ENCODE data around the gene NCCRP1. TPM values are rescaled to one million over a fixed set of nuclear protein-coding genes. Genes with fewer than 3 reads are reported as not detected.

Gene NCCRP1
- total and polyA plus RNA-seq, 2 experiments from 2014 or later, result 2.5 to 7.0 TPM

DNA sequence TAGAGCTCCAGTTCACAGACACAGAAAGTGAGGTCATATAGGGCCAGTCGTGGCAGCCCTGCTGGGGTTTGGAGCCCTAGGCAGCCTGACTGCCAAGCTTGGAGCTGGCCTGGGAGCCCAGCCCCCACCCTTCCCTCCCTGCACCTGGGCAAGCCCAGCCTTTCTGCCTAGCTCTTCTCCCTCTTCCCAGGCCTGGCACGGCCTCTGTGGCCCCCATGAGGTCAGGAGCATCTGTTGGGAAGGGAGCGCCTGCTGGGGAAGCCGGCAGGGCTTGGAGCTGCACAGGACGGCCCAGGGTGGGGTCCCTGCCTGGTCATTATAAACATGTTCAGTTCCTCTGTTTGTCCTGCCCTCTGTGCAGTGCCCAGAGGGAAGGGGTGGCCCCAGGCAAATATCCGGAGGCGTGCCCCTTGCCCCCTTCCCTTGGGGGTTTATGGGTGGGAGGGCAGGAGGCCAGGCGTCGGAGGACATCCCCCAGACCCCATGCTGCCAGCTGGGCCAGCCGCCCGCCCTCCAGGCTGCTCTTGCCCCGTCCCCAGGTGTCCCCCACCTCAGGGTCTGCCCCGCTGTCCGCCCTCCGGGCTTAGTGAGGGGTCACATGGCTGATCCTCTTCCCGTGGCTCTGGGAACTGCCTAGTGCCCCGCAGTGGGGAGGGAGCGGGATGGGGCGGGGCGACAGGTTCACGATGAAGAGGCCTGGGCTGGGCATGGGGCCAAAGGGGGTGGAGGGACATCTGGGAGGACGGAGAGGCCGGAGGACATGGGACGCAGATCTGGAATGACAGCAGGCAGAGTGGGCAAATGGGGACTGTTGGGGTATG is 30.0 kb upstream of the NCCRP1 start:
- no peak overlapping the region for H2AFZ ChIP-seq
- no peaks in the 10 kb centered on the region for H3K9me2 ChIP-seq (replicated peaks; ENCODE audit: insufficient read depth)
- H3K9me3 ChIP-seq (ENCODE audit: low read depth), result no peaks in the 10 kb centered on the region
- DNase-seq (ENCODE audit: low spot score), result peak; percentile 73
- H3K79me2 ChIP-seq, result peaks cover 64% of the 10 kb centered on the region
- WGBS (ENCODE audit: low lambda C conversion rate, missing lambda C conversion rate), result 76% methylated on average over 17 of the region's 24 CpGs
- H4K20me1 ChIP-seq (ENCODE audit: insufficient read depth, poor library complexity, severe bottlenecking), result peaks cover 48% of the 10 kb centered on the region
- peak overlapping the region; percentile 39 for H3K4me2 ChIP-seq
- no peak for TF ChIP-seq EZH2 (IDR thresholded peaks at IDR 0.05; ENCODE audit: borderline replicate concordance)
- TF ChIP-seq, protein P1, sequence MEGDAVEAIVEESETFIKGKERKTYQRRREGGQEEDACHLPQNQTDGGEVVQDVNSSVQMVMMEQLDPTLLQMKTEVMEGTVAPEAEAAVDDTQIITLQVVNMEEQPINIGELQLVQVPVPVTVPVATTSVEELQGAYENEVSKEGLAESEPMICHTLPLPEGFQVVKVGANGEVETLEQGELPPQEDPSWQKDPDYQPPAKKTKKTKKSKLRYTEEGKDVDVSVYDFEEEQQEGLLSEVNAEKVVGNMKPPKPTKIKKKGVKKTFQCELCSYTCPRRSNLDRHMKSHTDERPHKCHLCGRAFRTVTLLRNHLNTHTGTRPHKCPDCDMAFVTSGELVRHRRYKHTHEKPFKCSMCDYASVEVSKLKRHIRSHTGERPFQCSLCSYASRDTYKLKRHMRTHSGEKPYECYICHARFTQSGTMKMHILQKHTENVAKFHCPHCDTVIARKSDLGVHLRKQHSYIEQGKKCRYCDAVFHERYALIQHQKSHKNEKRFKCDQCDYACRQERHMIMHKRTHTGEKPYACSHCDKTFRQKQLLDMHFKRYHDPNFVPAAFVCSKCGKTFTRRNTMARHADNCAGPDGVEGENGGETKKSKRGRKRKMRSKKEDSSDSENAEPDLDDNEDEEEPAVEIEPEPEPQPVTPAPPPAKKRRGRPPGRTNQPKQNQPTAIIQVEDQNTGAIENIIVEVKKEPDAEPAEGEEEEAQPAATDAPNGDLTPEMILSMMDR (IDR thresholded peaks at IDR 0.05; ENCODE audit: poor library complexity), result no peak
- no peak for TF ChIP-seq EZH2phosphoT487 (IDR thresholded peaks at IDR 0.05; ENCODE audit: low read depth, severe bottlenecking, unreplicated experiment)
- H3K27ac ChIP-seq, result peak overlapping the region; percentile 78
- no peaks in the 10 kb centered on the region for H3K36me3 ChIP-seq (replicated peaks; ENCODE audit: insufficient read depth, low read depth)
- no peaks in the 10 kb centered on the region for H3K27me3 ChIP-seq
- peaks cover 21% of the 10 kb centered on the region for H3K4me1 ChIP-seq (ENCODE audit: insufficient read depth)
- H3K4me3 ChIP-seq, result no peak overlapping the region

DNA sequence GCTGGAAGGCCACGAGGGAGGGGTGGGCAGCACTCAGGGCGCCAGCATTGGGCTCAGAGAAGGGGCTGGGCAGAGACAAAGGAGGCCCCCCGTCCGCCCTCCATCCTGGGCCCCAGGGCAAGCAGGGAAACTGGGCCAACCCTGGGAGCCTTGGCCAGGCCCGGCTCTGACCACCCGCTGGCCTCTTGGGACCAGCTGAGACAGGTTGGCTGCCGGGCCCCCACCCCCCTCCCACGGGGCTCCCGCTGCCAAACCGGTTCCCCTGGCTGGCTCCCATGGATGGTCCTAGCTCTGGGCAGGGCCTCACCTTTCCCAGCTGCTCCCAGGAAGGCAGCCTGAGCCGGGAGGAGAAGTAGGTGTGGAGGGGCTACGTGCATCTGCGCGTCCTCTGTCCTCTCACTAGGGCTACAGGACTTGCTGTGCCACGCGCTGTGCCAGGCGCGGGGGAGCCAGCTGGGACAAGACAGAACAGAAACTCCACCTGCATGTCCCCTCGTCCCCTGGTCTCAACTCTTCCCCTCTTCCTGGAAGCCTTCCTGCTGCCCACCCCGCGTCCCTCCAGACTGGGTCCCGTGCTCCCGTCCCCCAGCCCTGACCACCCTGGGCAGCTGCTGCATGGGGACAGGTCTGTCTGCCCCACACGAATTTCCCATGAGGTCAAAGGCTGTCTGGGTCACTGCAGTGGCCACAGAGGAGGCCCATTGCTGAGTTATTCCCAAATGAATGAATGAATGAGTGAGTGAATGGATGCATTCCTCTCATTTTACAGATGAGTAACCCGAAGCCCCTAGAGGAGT is 29.1 kb upstream of the NCCRP1 start:
- peak; percentile 54 for DNase-seq (ENCODE audit: low spot score)
- peaks cover 21% of the 10 kb centered on the region for H3K4me1 ChIP-seq (ENCODE audit: insufficient read depth)

DNA sequence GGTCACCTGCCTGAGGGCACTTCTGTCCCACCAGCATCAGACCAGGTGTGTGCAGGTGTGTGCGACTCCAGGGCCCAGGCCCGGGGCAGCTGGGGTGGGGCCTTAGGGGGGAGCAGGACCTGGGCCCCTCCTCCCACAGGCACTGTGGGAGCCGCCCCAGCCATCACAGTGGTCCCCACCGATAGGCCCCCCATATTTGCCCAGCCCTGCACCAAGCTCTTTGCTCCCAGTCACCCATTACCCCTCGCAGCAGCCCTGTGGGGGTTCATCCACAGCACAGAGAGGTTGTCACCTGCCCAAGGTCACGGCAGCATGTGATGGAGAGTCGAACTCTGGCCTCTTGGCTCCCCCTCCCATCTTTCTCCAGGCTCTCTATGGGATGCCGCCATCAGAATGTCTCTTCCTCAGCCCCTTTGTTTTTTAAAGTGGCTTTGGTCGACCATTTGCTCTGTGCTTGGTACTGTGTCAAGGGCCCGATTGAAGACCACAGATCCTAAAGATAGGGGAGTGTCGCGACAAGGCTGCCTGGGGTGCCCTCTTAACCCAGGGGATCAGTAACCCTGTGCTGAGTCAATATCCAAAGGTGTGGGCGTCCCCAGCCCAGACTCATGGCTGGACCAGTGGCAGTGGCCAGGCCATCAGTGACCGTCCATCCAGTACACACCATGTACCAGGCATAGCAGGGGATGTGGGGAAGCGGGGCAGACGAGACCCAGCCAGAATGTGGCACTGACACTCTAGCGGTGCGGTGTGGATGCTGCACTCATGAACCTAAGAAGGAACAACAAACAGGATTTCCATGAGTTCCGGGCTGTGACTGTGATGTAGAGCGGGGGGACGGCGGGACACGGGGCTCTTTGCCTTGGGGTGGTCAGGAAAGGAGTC is 28.3 kb upstream of the NCCRP1 start:
- Histone ChIP-seq H3K36me3 (replicated peaks; ENCODE audit: insufficient read depth, low read depth) (no peaks in the 10 kb centered on the region), H3K4me1 (ENCODE audit: insufficient read depth) (peaks cover 21% of the 10 kb centered on the region)
- 91% methylated on average over 18 of the region's 23 CpGs for WGBS (ENCODE audit: low lambda C conversion rate, missing lambda C conversion rate)

More for the DNA sequence above, 29.1 kb upstream of the NCCRP1 start:
- Histone ChIP-seq H3K9me2 (replicated peaks; ENCODE audit: insufficient read depth) (no peaks in the 10 kb centered on the region), H3K27me3 (no peaks in the 10 kb centered on the region), H4K20me1 (ENCODE audit: insufficient read depth, poor library complexity, severe bottlenecking) (peaks cover 43% of the 10 kb centered on the region), H3K4me2 (peak overlapping the region; percentile 39), H3K9me3 (ENCODE audit: low read depth) (no peaks in the 10 kb centered on the region), H2AFZ (no peak overlapping the region), H3K36me3 (replicated peaks; ENCODE audit: insufficient read depth, low read depth) (no peaks in the 10 kb centered on the region), H3K27ac (peak overlapping the region; percentile 78), H3K79me2 (peaks cover 56% of the 10 kb centered on the region), H3K4me3 (no peak overlapping the region)
- WGBS (ENCODE audit: low lambda C conversion rate, missing lambda C conversion rate), result 75% methylated on average over 14 of the region's 25 CpGs
- TF ChIP-seq EZH2phosphoT487 (IDR thresholded peaks at IDR 0.05; ENCODE audit: low read depth, severe bottlenecking, unreplicated experiment) (no peak), EZH2 (IDR thresholded peaks at IDR 0.05; ENCODE audit: borderline replicate concordance) (no peak)
- TF ChIP-seq, protein P1 (IDR thresholded peaks at IDR 0.05; ENCODE audit: poor library complexity), result no peak

More for the DNA sequence above, 28.3 kb upstream of the NCCRP1 start:
- Histone ChIP-seq H3K27me3 (no peaks in the 10 kb centered on the region), H3K27ac (no peak overlapping the region), H3K4me3 (no peak overlapping the region), H3K9me2 (replicated peaks; ENCODE audit: insufficient read depth) (no peaks in the 10 kb centered on the region), H3K79me2 (peaks cover 47% of the 10 kb centered on the region), H2AFZ (no peak overlapping the region), H3K4me2 (no peak overlapping the region), H3K9me3 (ENCODE audit: low read depth) (no peaks in the 10 kb centered on the region), H4K20me1 (ENCODE audit: insufficient read depth, poor library complexity, severe bottlenecking) (peaks cover 37% of the 10 kb centered on the region)
- TF ChIP-seq EZH2phosphoT487 (IDR thresholded peaks at IDR 0.05; ENCODE audit: low read depth, severe bottlenecking, unreplicated experiment), result no peak
- TF ChIP-seq EZH2 (IDR thresholded peaks at IDR 0.05; ENCODE audit: borderline replicate concordance), result no peak
- TF ChIP-seq, protein P1 (IDR thresholded peaks at IDR 0.05; ENCODE audit: poor library complexity), result no peak
- DNase-seq (ENCODE audit: low spot score), result no peak

Data from hepatocyte (in vitro differentiated cells).